WI38 (cell line): ENCODE results near the gene FOXP4.
A peak's percentile ranks its signal among the peaks of the same experiment; 100 is the strongest.

Experiments
- H3K4me3 ChIP-seq: 2 replicates; pipeline ENCODE4 v1.5.1; 2011; ENCODE audit warnings: low read depth, mild to moderate bottlenecking, control low read depth, low read length
- CTCF ChIP-seq: IDR thresholded peaks from 2 replicates; pipeline ENCODE4 v1.5.1; 2012; ENCODE audit warnings: low read depth, mild to moderate bottlenecking, control low read depth, low read length

Gene FOXP4

GRCh38 chr6:41545703-41546474, at the start of gene FOXP4:
Gene FOXP4 (plus strand): TSS chr6:41546381. CDS start chr6:41565761, 19,380 bp downstream.
- no peak for TF ChIP-seq CTCF
- H3K4me3 ChIP-seq: peak within 1 kb of the TSS; percentile 80

GRCh38 chr6:41497573-41497972, 48.6 kb upstream of the FOXP4 start:
- TF ChIP-seq CTCF: no peak
- H3K4me3 ChIP-seq: no peak overlapping the region

- no peak for TF ChIP-seq CTCF
- no peak overlapping the region for H3K4me3 ChIP-seq
Measured at GRCh38 chr6:41497994-41498393, 48.2 kb upstream of the FOXP4 start.

GRCh38 chr6:41498968-41499599, 47.1 kb upstream of the FOXP4 start:
- TF ChIP-seq CTCF: no peak
- H3K4me3 ChIP-seq: no peak overlapping the region

- no peak for TF ChIP-seq CTCF
- no peak overlapping the region for H3K4me3 ChIP-seq
Measured at GRCh38 chr6:41500561-41500960, 45.6 kb upstream of the FOXP4 start.

- H3K4me3 ChIP-seq: no peak overlapping the region
- no peak for TF ChIP-seq CTCF
Measured at GRCh38 chr6:41502566-41502916, 43.6 kb upstream of the FOXP4 start.

GRCh38 chr6:41502917-41503671, 43.1 kb upstream of the FOXP4 start:
- H3K4me3 ChIP-seq: no peak overlapping the region
- TF ChIP-seq CTCF: no peak
